H1 (cell line): Measurements from ENCODE around the gene FRMD5. TPM values are rescaled to one million over a fixed set of nuclear protein-coding genes. Genes with fewer than 3 reads are reported as not detected.
"Not testable (repeated sequence)": the region's sequence is repeated elsewhere in the genome, so short reads cannot be mapped to it uniquely, and the experiment has no call there.

Experiments used
- CTCF ChIA-PET: fragments of 300-600 bp; sonication (Branson Sonifier 250); formaldehyde crosslinking; loops from one replicate; lab custom pipeline; 2021; ENCODE audit not compliant: partially characterized antibody; lab: Charles Lee
- POLR2A ChIA-PET: fragments of 300-600 bp; sonication (Branson Sonifier 250); formaldehyde crosslinking; loops from one replicate; lab custom pipeline; 2021; ENCODE audit warnings: inconsistent platforms; ENCODE audit not compliant: partially characterized antibody; lab: Charles Lee
- DNase-seq, 2 experiments: peaks; one replicate each; pipeline versions ENCODE4 v3.0.0 to v3.0.0-alpha.2; 2010 to 2022; ENCODE audit warnings: low spot score in 2 of 2, low read depth in 1 of 2, mixed read lengths in 1 of 2
- FAIRE-seq: peaks from 2 replicates; lab custom pipeline; 2011; peaks lifted over from hg19 to GRCh38; lab: Jason Lieb, UNC
- H2AFZ ChIP-seq: 2 replicates; pipeline ENCODE4 v1.8.1; 2012; ENCODE audit warnings: low read length, inconsistent platforms
- H2AK5ac ChIP-seq: 2 replicates; pipeline ENCODE4 v1.6.1; 2013; ENCODE audit warnings: low read depth, low read length
- H2BK120ac ChIP-seq: replicated peaks from 2 replicates; pipeline ENCODE3; 2013; ENCODE audit warnings: low read depth, low read length, inconsistent platforms
- H2BK12ac ChIP-seq: 2 replicates; pipeline ENCODE4 v1.6.1; 2013; ENCODE audit warnings: low read depth, low read length
- H2BK15ac ChIP-seq: 2 replicates; pipeline ENCODE4 v1.6.1; 2013; ENCODE audit warnings: low read length
- H2BK20ac ChIP-seq: 2 replicates; pipeline ENCODE4 v1.6.1; 2013; ENCODE audit warnings: low read length
- H2BK5ac ChIP-seq: 2 replicates; pipeline ENCODE4 v1.6.1; 2013; ENCODE audit warnings: low read depth, low read length
- H3K14ac ChIP-seq: 2 replicates; pipeline ENCODE4 v1.6.1; 2013; ENCODE audit warnings: inconsistent platforms; ENCODE audit not compliant: insufficient read length
- H3K18ac ChIP-seq: 2 replicates; pipeline ENCODE4 v1.6.1; 2013; ENCODE audit warnings: low read length; ENCODE audit errors: extremely low read depth
- H3K23ac ChIP-seq: 2 replicates; pipeline ENCODE4 v1.6.1; 2013; ENCODE audit warnings: inconsistent platforms; ENCODE audit not compliant: insufficient read length
- H3K23me2 ChIP-seq: 2 replicates; pipeline ENCODE4 v1.6.1; 2013; ENCODE audit warnings: low read depth, low read length
- H3K27ac ChIP-seq: 2 replicates; pipeline ENCODE4 v1.6.1; 2011; ENCODE audit warnings: low read depth, low read length, inconsistent platforms
- H3K27me3 ChIP-seq, 4 experiments: replicated peaks in 1 of 4; 1 replicate in 1 of 4; 2 replicates in 3 of 4; pipeline versions ENCODE4 v1.6.1 to v1.8.1; 2011 to 2013; ENCODE audit warnings: low read length in 3 of 4, mild to moderate bottlenecking in 3 of 4, inconsistent platforms in 2 of 4, mixed read lengths in 2 of 4, moderate library complexity in 1 of 4; ENCODE audit not compliant: control insufficient read depth in 3 of 4, insufficient read depth in 3 of 4; ENCODE audit errors: extremely low read depth in 1 of 4
- H3K36me3 ChIP-seq, 4 experiments: 2 replicates each; pipeline versions ENCODE4 v1.6.1 to v1.8.1; 2011 to 2013; ENCODE audit warnings: mild to moderate bottlenecking in 4 of 4, low read length in 3 of 4, moderate library complexity in 2 of 4, control low read depth in 1 of 4, inconsistent platforms in 1 of 4; ENCODE audit not compliant: insufficient read depth in 4 of 4, control insufficient read depth in 2 of 4
- H3K4ac ChIP-seq: replicated peaks from 2 replicates; pipeline ENCODE3; 2013; ENCODE audit warnings: low read length, low read depth, mixed read lengths, inconsistent platforms; ENCODE audit not compliant: insufficient read length
- H3K4me1 ChIP-seq, 4 experiments: replicated peaks in 1 of 4; 1 replicate in 1 of 4; 2 replicates in 3 of 4; pipeline versions ENCODE4 v1.6.1 to v1.8.1; 2011 to 2013; ENCODE audit warnings: low read length in 3 of 4, inconsistent platforms in 2 of 4, mixed read lengths in 1 of 4; ENCODE audit not compliant: insufficient read depth in 4 of 4, control insufficient read depth in 3 of 4
- H3K4me2 ChIP-seq, 2 experiments: 2 replicates each; pipeline versions ENCODE4 v1.6.1 to v1.8.1; 2011 to 2013; ENCODE audit warnings: low read depth in 2 of 2, low read length in 2 of 2, control low read depth in 1 of 2, inconsistent platforms in 1 of 2, mild to moderate bottlenecking in 1 of 2; ENCODE audit not compliant: insufficient read depth in 1 of 2
- H3K4me3 ChIP-seq, 4 experiments: fragments of 200-600, 300-600 bp in 1 of 4; sonication (generic), shearing (Covaris generic), sonication (Bioruptor Twin) in 1 of 4; 2 replicates each; pipeline versions ENCODE4 v1.5.1 to v1.8.1; 2011 to 2016; ENCODE audit warnings: low read length in 4 of 4, low read depth in 3 of 4, control low read depth in 2 of 4, inconsistent platforms in 2 of 4, mild to moderate bottlenecking in 2 of 4, mixed read lengths in 1 of 4, moderate library complexity in 1 of 4; ENCODE audit not compliant: insufficient read depth in 2 of 4; ENCODE audit errors: extremely low read depth in 1 of 4
- H3K56ac ChIP-seq: replicated peaks from 2 replicates; pipeline ENCODE3; 2013; ENCODE audit warnings: low read depth, mild to moderate bottlenecking, mixed read lengths, low read length, inconsistent platforms; ENCODE audit not compliant: insufficient read length
- H3K79me1 ChIP-seq: 2 replicates; pipeline ENCODE4 v1.6.1; 2013; ENCODE audit warnings: low read depth, low read length, control low read depth
- H3K79me2 ChIP-seq, 2 experiments: 2 replicates each; pipeline versions ENCODE4 v1.6.1 to v1.8.1; 2012 to 2013; ENCODE audit warnings: low read length in 2 of 2, mild to moderate bottlenecking in 2 of 2, inconsistent platforms in 1 of 2; ENCODE audit not compliant: insufficient read depth in 2 of 2, control insufficient read depth in 1 of 2
- H3K9ac ChIP-seq, 4 experiments: replicated peaks in 1 of 4; 1 replicate in 1 of 4; 2 replicates in 3 of 4; pipeline versions ENCODE4 v1.6.1 to v1.8.1; 2011 to 2013; ENCODE audit warnings: low read depth in 3 of 4, low read length in 3 of 4, control low read depth in 2 of 4, mild to moderate bottlenecking in 2 of 4, moderate library complexity in 2 of 4, inconsistent platforms in 1 of 4; ENCODE audit errors: extremely low read depth in 1 of 4
- H3K9me3 ChIP-seq, 2 experiments: 2 replicates each; pipeline versions ENCODE4 v1.6.1 to v1.8.1; 2012 to 2013; ENCODE audit warnings: mild to moderate bottlenecking in 2 of 2, moderate library complexity in 2 of 2, control low read depth in 1 of 2, inconsistent platforms in 1 of 2, low read depth in 1 of 2, low read length in 1 of 2, mixed read lengths in 1 of 2; ENCODE audit not compliant: insufficient read depth in 2 of 2
- H4K20me1 ChIP-seq, 2 experiments: replicated peaks in 1 of 2; 2 replicates each; pipeline versions ENCODE3 to v1.8.1; 2011 to 2013; ENCODE audit warnings: inconsistent platforms in 2 of 2, low read length in 2 of 2, mild to moderate bottlenecking in 1 of 2; ENCODE audit not compliant: insufficient read depth in 2 of 2, control insufficient read depth in 1 of 2
- H4K5ac ChIP-seq: 2 replicates; pipeline ENCODE4 v1.6.1; 2013; ENCODE audit warnings: low read length, low read depth, mixed read lengths, inconsistent platforms; ENCODE audit not compliant: insufficient read length
- H4K8ac ChIP-seq: 2 replicates; pipeline ENCODE4 v1.8.0; 2013; ENCODE audit warnings: mild to moderate bottlenecking, moderate library complexity, low read length, inconsistent platforms; ENCODE audit not compliant: insufficient read depth; ENCODE audit errors: extremely low read depth
- H4K91ac ChIP-seq: replicated peaks from 2 replicates; pipeline ENCODE3; 2013; ENCODE audit warnings: low read length, mixed read lengths, inconsistent platforms; ENCODE audit not compliant: insufficient read length
- SUZ12 ChIP-seq: fragments of 200-600 bp; sonication (generic); IDR thresholded peaks from 2 replicates; pipeline ENCODE4 v1.6.1; 2012; ENCODE audit warnings: mild to moderate bottlenecking, inconsistent platforms, low read length, moderate library complexity, mixed read lengths
- TAF1 ChIP-seq: IDR thresholded peaks from 2 replicates; pipeline ENCODE4 v1.6.1; 2011; ENCODE audit warnings: mild to moderate bottlenecking, low read depth, low read length
- WGBS, 2 experiments: shearing (Covaris generic) in 1 of 2; methylation state at CpG; one replicate each; pipeline versions ENCODE4 v1.1.6 to v1.1.7; 2013 to 2015; ENCODE audit warnings: low lambda C conversion rate in 2 of 2, mixed read lengths in 2 of 2, inconsistent platforms in 1 of 2, low coverage in 1 of 2, missing lambda C conversion rate in 1 of 2; ENCODE audit not compliant: insufficient replicate concordance in 2 of 2, insufficient coverage in 1 of 2, insufficient read length in 1 of 2; ENCODE audit errors: extremely low coverage in 1 of 2, missing lambda C conversion rate in 1 of 2; 5-methylcytosine and 5-hydroxymethylcytosine counted together
- polyA plus RNA-seq, 7 experiments: library from polyadenylated mRNA; depleted of rRNA in 3 of 7; stranded (reverse) in 5 of 7; unstranded in 2 of 7; fragments of >200 nt in 5 of 7; fragments of 200-250 nt in 2 of 7; gene quantifications; 1 replicate in 5 of 7; 2 replicates in 1 of 7; 4 replicates in 1 of 7; pipeline versions ENCODE4 v1.2.1 to v1.2.3, GENCODE V29; 2011 to 2013; ENCODE audit warnings: missing spikeins in 2 of 7, mixed read lengths in 2 of 7
- total RNA-seq: library from RNA; stranded (reverse); fragmentation: NEBNext Ultra II Directional; extraction: Animal tissue kit (Norgen Biotek cat#: 25700); gene quantifications from 2 replicates; pipeline ENCODE4 v1.2.1, GENCODE V29; 2021

Gene FRMD5
- total and polyA plus RNA-seq, 2 of the 8 experiments (the other 6 are each of a cell fraction or from before 2014, with no cell fraction given): 10.1 to 12.6 TPM

DNA sequence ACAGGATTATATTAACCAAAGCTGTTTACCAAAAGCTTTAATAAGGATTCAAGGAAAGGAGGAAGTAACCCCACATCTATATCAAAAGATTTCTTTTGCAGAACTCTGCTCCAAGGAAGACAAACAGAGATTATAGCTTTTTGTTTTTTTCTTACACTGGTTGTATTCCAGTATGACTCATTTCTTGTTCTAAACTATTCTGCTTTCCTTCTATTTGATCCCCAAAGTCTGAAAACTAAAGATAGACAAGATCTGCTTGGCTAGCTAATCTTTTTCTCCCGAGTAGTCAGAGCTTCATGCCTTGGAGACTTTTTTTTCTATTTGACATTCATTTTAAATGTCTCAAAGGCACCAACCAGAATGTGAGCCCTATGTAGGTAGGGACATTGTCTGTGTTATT lies 36.8 kb upstream of the FRMD5 start (continued):
- TF ChIP-seq SUZ12 (no peak), TAF1 (no peak)

DNA sequence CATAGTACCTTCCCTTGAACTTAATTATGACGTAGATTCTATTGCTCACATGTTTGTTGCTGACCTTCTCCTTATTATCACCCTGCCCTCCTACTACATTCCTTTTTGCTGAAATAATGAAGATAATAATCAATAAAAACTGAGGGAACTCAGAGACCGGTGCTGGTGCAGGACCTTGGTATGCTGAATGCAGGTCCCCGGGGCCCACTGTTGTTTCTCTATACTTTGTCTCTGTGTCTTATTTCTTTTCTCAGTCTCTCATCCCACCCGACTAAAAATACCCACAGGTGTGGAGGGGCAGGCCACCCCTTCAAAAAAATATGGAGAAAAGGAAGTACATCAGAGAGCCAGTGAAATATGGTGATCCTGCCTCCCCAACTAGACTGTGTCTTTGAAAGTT lies 34.2 kb upstream of the FRMD5 start:
- 92% methylated on average over 3 of the region's 4 CpGs; no CpG with 5 or more reads in 1 of the 2 experiments for WGBS, 2 experiments
- FAIRE-seq, H2BK15ac ChIP-seq: not testable (repeated sequence)

More for the DNA sequence above, 34.2 kb upstream of the FRMD5 start:
- H2BK5ac ChIP-seq, H3K36me3 ChIP-seq, H4K91ac ChIP-seq, H3K23ac ChIP-seq, H2AFZ ChIP-seq, H3K4me1 ChIP-seq, H2BK20ac ChIP-seq, H3K14ac ChIP-seq, H3K9ac ChIP-seq, H3K27ac ChIP-seq, H3K79me1 ChIP-seq, H4K8ac ChIP-seq, H3K9me3 ChIP-seq, H3K27me3 ChIP-seq, H2BK12ac ChIP-seq, H3K4ac ChIP-seq, H3K79me2 ChIP-seq, H2BK120ac ChIP-seq, H3K23me2 ChIP-seq, H3K4me2 ChIP-seq, H2AK5ac ChIP-seq, DNase-seq, H3K4me3 ChIP-seq, H4K5ac ChIP-seq, H3K18ac ChIP-seq, POLR2A ChIA-PET, H4K20me1 ChIP-seq, H3K56ac ChIP-seq: not testable (repeated sequence)
- CTCF ChIA-PET: interaction anchor here (0.9 kb wide), 1 partner anchor 10 kb away, joined by 3 read pairs; no protein-coding TSS in a partner anchor
